B cell (primary cell): Measurements from ENCODE around the gene XYLB. TPM values are rescaled to one million over a fixed set of nuclear protein-coding genes. Genes with fewer than 3 reads are reported as not detected.

Source experiments
- ATAC-seq: fragments of 200-7000 bp; cut with Tn5 transposase; one replicate; pipeline ENCODE4 v1.10.0; 2021; ENCODE audit warnings: low read depth, mild to moderate bottlenecking, moderate number of reproducible peaks, moderate library complexity
- CTCF ChIA-PET: fragments of 350-600 bp; sonication (Branson Sonifier 250); formaldehyde crosslinking; loops from one replicate; lab custom pipeline; 2021; ENCODE audit warnings: antibody characterized with exemption, inconsistent platforms; lab: Charles Lee
- POLR2A ChIA-PET: fragments of 350-600 bp; sonication (Branson Sonifier 250); formaldehyde crosslinking; loops from one replicate; lab custom pipeline; 2021; ENCODE audit warnings: antibody characterized with exemption; lab: Charles Lee
- DNase-seq: peaks from one replicate; pipeline ENCODE4 v3.0.0; 2013
- H2AFZ ChIP-seq: 2 replicates; pipeline ENCODE4 v1.6.1; 2012; ENCODE audit warnings: mild to moderate bottlenecking, low read depth, low read length; ENCODE audit not compliant: insufficient read depth, poor library complexity, severe bottlenecking
- H3K27ac ChIP-seq, 2 donors: 1 replicate in 1 of 2; 2 replicates in 1 of 2; pipeline ENCODE4 v1.5.1; 2012 to 2013; ENCODE audit warnings: low read length in 2 of 2, mild to moderate bottlenecking in 2 of 2, moderate library complexity in 1 of 2
- H3K27me3 ChIP-seq, 4 experiments: fragments of 200-600 bp in 1 of 4; sonication (generic) in 1 of 4; replicated peaks in 1 of 4; 1 replicate in 2 of 4; 2 replicates in 2 of 4; pipeline versions ENCODE4 v1.6.1 to v1.7.0; 2013 to 2016; ENCODE audit warnings: low read length in 3 of 4, mild to moderate bottlenecking in 2 of 4, mixed read lengths in 1 of 4, moderate library complexity in 1 of 4; ENCODE audit not compliant: insufficient read depth in 4 of 4, control insufficient read depth in 3 of 4; ENCODE audit errors: control extremely low read depth in 1 of 4
- H3K36me3 ChIP-seq, 2 experiments: replicated peaks in 1 of 2; 1 replicate in 1 of 2; 2 replicates in 1 of 2; pipeline versions ENCODE4 v1.6.1 to v1.7.1; 2013; ENCODE audit warnings: low read length in 1 of 2; ENCODE audit not compliant: insufficient read depth in 2 of 2, control insufficient read depth in 1 of 2; ENCODE audit errors: control extremely low read depth in 1 of 2, extremely low read depth in 1 of 2
- H3K4me1 ChIP-seq, 2 donors: fragments of 200-600 bp in 1 of 2; sonication (generic) in 1 of 2; 1 replicate in 1 of 2; 2 replicates in 1 of 2; pipeline versions ENCODE4 v1.5.1 to v1.6.1; 2013 to 2017; ENCODE audit warnings: low read length in 2 of 2; ENCODE audit not compliant: control insufficient read depth in 2 of 2, insufficient read depth in 2 of 2
- H3K4me2 ChIP-seq: replicated peaks from 2 replicates; pipeline ENCODE3; 2012; ENCODE audit warnings: mild to moderate bottlenecking, low read depth, low read length; ENCODE audit not compliant: poor library complexity, severe bottlenecking
- H3K4me3 ChIP-seq, 5 experiments: fragments of 200-600 bp in 1 of 5; sonication (generic) in 1 of 5; 1 replicate in 3 of 5; 2 replicates in 2 of 5; pipeline versions ENCODE4 v1.5.1 to v1.7.0; 2011 to 2016; ENCODE audit warnings: low read length in 4 of 5, mild to moderate bottlenecking in 4 of 5, low read depth in 2 of 5, control low read depth in 1 of 5, moderate library complexity in 1 of 5; ENCODE audit not compliant: insufficient read depth in 1 of 5; ENCODE audit errors: control extremely low read depth in 1 of 5, extremely low read depth in 1 of 5
- H3K79me2 ChIP-seq: fragments of 200-600 bp; sonication (generic); one replicate; pipeline ENCODE4 v1.6.0; 2016; ENCODE audit warnings: low read length; ENCODE audit not compliant: control insufficient read depth, insufficient read depth
- H3K9ac ChIP-seq: fragments of 200-600 bp; sonication (generic); 2 replicates; pipeline ENCODE4 v1.6.1; 2017; ENCODE audit warnings: mild to moderate bottlenecking, low read length, moderate library complexity
- H3K9me3 ChIP-seq, 3 donors: one replicate each; pipeline versions ENCODE4 v1.6.1 to v1.7.1; 2013; ENCODE audit warnings: low read length in 2 of 3; ENCODE audit not compliant: control insufficient read depth in 2 of 3, insufficient read depth in 1 of 3; ENCODE audit errors: control extremely low read depth in 1 of 3
- H4K20me1 ChIP-seq: 2 replicates; pipeline ENCODE4 v1.6.0; 2012; ENCODE audit warnings: mild to moderate bottlenecking, low read length; ENCODE audit not compliant: insufficient read depth, control insufficient read depth, poor library complexity, severe bottlenecking
- H3K27ac Mint-ChIP-seq: one replicate; pipeline ENCODE4 v1.8.0; 2021; ENCODE audit warnings: mixed read lengths
- H3K27me3 Mint-ChIP-seq: one replicate; pipeline ENCODE4 v1.8.0; 2021; ENCODE audit warnings: mixed read lengths
- H3K4me1 Mint-ChIP-seq: one replicate; pipeline ENCODE4 v1.8.0; 2021; ENCODE audit warnings: mixed read lengths
- H3K4me3 Mint-ChIP-seq: one replicate; pipeline ENCODE4 v1.8.0; 2021; ENCODE audit warnings: mixed read lengths
- H3K9me3 Mint-ChIP-seq: one replicate; pipeline ENCODE4 v1.8.0; 2022; ENCODE audit warnings: mixed read lengths; ENCODE audit not compliant: insufficient read depth
- CTCF ChIP-seq: fragments of 200-600 bp; IDR thresholded peaks from one replicate; pipeline ENCODE4 v1.8.0; 2022; ENCODE audit warnings: antibody characterized with exemption, mild to moderate bottlenecking
- EZH2 ChIP-seq: IDR thresholded peaks from 2 replicates; pipeline ENCODE4 v1.6.1; 2012; ENCODE audit warnings: borderline replicate concordance, low read depth, mild to moderate bottlenecking, moderate library complexity, low read length; ENCODE audit not compliant: insufficient read depth, poor library complexity, severe bottlenecking
- WGBS: methylation state at CpG from one replicate; pipeline ENCODE4 v1.1.5; 2013; ENCODE audit warnings: missing lambda C conversion rate; ENCODE audit not compliant: insufficient coverage; 5-methylcytosine and 5-hydroxymethylcytosine counted together
- intact Hi-C: fragments of 100-400 bp; cut with micrococcal nuclease; formaldehyde crosslinking; loops from one replicate; pipeline ENCODE4 v1.10.0; 2022
- polyA plus RNA-seq: library from polyadenylated mRNA; depleted of rRNA; stranded (reverse); fragments of >200 nt; gene quantifications from 2 replicates; pipeline ENCODE4 v1.2.3, GENCODE V29; 2012
- total RNA-seq, 2 donors: library from RNA; stranded (reverse); fragments of 120-200 nt in 1 of 2; gene quantifications; 1 replicate in 1 of 2; 2 replicates in 1 of 2; pipeline versions ENCODE4 v1.2.3 to v1.2.4, GENCODE V29; 2013 to 2022

Gene XYLB
- total and polyA plus RNA-seq, 2 donors (not counting 1 experiment from before 2014, with no cell fraction given), result 0.19 to 0.71 TPM

GRCh38 chr3:38315488-38316230, 30.9 kb upstream of the XYLB start:
- WGBS, result 94% methylated on average over 10 of the region's 10 CpGs
- Histone ChIP-seq H3K9ac (no peak overlapping the region), H3K27ac (no peak overlapping the region), H4K20me1 (no peaks in the 10 kb centered on the region), H3K36me3 (no peaks in the 10 kb centered on the region), H3K4me2 (no peak overlapping the region), H3K9me3 (no peaks in the 10 kb centered on the region), H3K4me1 (no peaks in the 10 kb centered on the region), H2AFZ (no peak overlapping the region), H3K27me3 (no peaks in the 10 kb centered on the region), H3K4me3 (no peak overlapping the region), H3K79me2 (no peaks in the 10 kb centered on the region)
- CTCF ChIA-PET, result no interaction called here
- no peak overlapping the region for H3K4me3 Mint-ChIP-seq
- intact Hi-C loops, result no loop called here
- TF ChIP-seq EZH2, result no peak
- TF ChIP-seq CTCF, result no peak
- H3K9me3 Mint-ChIP-seq, result no peaks in the 10 kb centered on the region
- POLR2A ChIA-PET, result no interaction called here
- ATAC-seq, result no peak
- H3K27ac Mint-ChIP-seq, result no peak overlapping the region
- H3K27me3 Mint-ChIP-seq, result peaks cover 14% of the 10 kb centered on the region
- no peak for DNase-seq
- no peaks in the 10 kb centered on the region for H3K4me1 Mint-ChIP-seq

- H3K9me3 ChIP-seq, result no peaks in the 10 kb centered on the region
- H3K36me3 ChIP-seq, result no peaks in the 10 kb centered on the region
- no peak overlapping the region for H2AFZ ChIP-seq
- no peak overlapping the region for H3K27ac ChIP-seq
- no peak overlapping the region for H3K4me3 ChIP-seq
- no peak overlapping the region for H3K4me2 ChIP-seq
- H3K9ac ChIP-seq, result no peak overlapping the region
- intact Hi-C loops, result no loop called here
- H3K4me1 Mint-ChIP-seq, result no peaks in the 10 kb centered on the region
- no peaks in the 10 kb centered on the region for H4K20me1 ChIP-seq
- H3K4me3 Mint-ChIP-seq, result no peak overlapping the region
- H3K27me3 Mint-ChIP-seq, result peaks cover 18% of the 10 kb centered on the region
- no peak for TF ChIP-seq CTCF
- TF ChIP-seq EZH2, result no peak
- H3K9me3 Mint-ChIP-seq, result no peaks in the 10 kb centered on the region
- H3K79me2 ChIP-seq, result no peaks in the 10 kb centered on the region
- 92% methylated on average over 17 of the region's 22 CpGs for WGBS
- H3K27ac Mint-ChIP-seq, result no peak overlapping the region
- no peak for DNase-seq
- ChIA-PET CTCF (no interaction called here), POLR2A (no interaction called here)
- no peak for ATAC-seq
- H3K4me1 ChIP-seq, result no peaks in the 10 kb centered on the region
- H3K27me3 ChIP-seq, result no peaks in the 10 kb centered on the region
Observed at GRCh38 chr3:38316356-38317191, 30.0 kb upstream of the XYLB start.
